ENCODE measurements around the gene TOR1B.

GRCh38 chr9:129779560-129780190 is 23.3 kb upstream of the TOR1B start:
- TF ChIP-seq SP1 (IDR thresholded peaks at IDR 0.05) = no peak
- no peak for TF ChIP-seq FOXM1 (IDR thresholded peaks at IDR 0.05; ENCODE audit: borderline replicate concordance)

Measured in HEK293T (cell line).